ENCODE measurements around the gene ARHGEF26. TPM values are rescaled to one million over a fixed set of nuclear protein-coding genes. Genes with fewer than 3 reads are reported as not detected.

The ARHGEF26 gene
- polyA plus RNA-seq, 3 donors, result 0.05 TPM; not detected in 2

GRCh38 chr3:154184582-154184981 is 63.4 kb downstream of the ARHGEF26 start:
- Histone ChIP-seq H2AFZ (ENCODE audit: insufficient read depth, low read depth, low read length, poor library complexity, severe bottlenecking) (no peak overlapping the region), H3K4me3 (replicated peaks in 1 of 3; ENCODE audit: low read depth in 2 of 3, low read length in 3 of 3) (no peak overlapping the region), H3K36me3 (replicated peaks in 1 of 2; ENCODE audit: control insufficient read depth in 1 of 2, insufficient read depth in 2 of 2, low read length in 2 of 2) (no peaks in the 10 kb centered on the region), H3K79me2 (ENCODE audit: insufficient read depth, low read length) (no peaks in the 10 kb centered on the region), H3K4me2 (replicated peaks; ENCODE audit: extremely low read depth, low read length, poor library complexity, severe bottlenecking) (no peak overlapping the region), H3K9ac (ENCODE audit: insufficient read depth, low read length, poor library complexity, severe bottlenecking) (no peak overlapping the region), H4K20me1 (ENCODE audit: insufficient read depth, low read length) (no peaks in the 10 kb centered on the region), H3K4me1 (ENCODE audit: control insufficient read depth in 1 of 2, insufficient read depth in 2 of 2, low read length in 2 of 2) (peaks cover 10 to 11% of the 10 kb centered on the region in 2 donors), H3K9me3 (replicated peaks in 1 of 2; ENCODE audit: control insufficient read depth in 1 of 2, insufficient read depth in 1 of 2, low read length in 2 of 2) (no peaks in the 10 kb centered on the region), H3K27me3 (ENCODE audit: control insufficient read depth in 2 of 2, insufficient read depth in 2 of 2, low read length in 2 of 2) (no peaks in the 10 kb centered on the region), H3K27ac (ENCODE audit: low read depth in 1 of 2, low read length in 2 of 2) (no peak overlapping the region)
- H3K36me3 Mint-ChIP-seq, result no peaks in the 10 kb centered on the region
- H3K27me3 Mint-ChIP-seq (ENCODE audit: low read depth in 3 of 3), result peaks cover 0 to 6% (median 2%) of the 10 kb centered on the region in 3 donors
- 97% methylated on average over 4 of the region's 4 CpGs for WGBS (ENCODE audit: insufficient coverage)
- peak overlapping the region in 1 of 7 donors; percentile 41 for H3K27ac Mint-ChIP-seq
- H3K9me3 Mint-ChIP-seq, result peaks cover 0 to 3% (median 1%) of the 10 kb centered on the region in 7 donors
- DNase-seq, result no peak
- H3K4me1 Mint-ChIP-seq, result peaks cover 12% of the 10 kb centered on the region
- no peak overlapping the region for H3K4me3 Mint-ChIP-seq
- no peak for TF ChIP-seq CTCF (IDR thresholded peaks at IDR 0.05)
- intact Hi-C loops (cut with micrococcal nuclease), result no loop called here

- no peak for TF ChIP-seq CTCF (IDR thresholded peaks at IDR 0.05)
- WGBS (ENCODE audit: insufficient coverage), result 100% methylated on average over 1 of the region's 3 CpGs
- H3K79me2 ChIP-seq (ENCODE audit: insufficient read depth, low read length), result no peaks in the 10 kb centered on the region
- H3K27me3 ChIP-seq (ENCODE audit: control insufficient read depth in 2 of 2, insufficient read depth in 2 of 2, low read length in 2 of 2), result no peaks in the 10 kb centered on the region
- no peak overlapping the region for H2AFZ ChIP-seq (ENCODE audit: insufficient read depth, low read depth, low read length, poor library complexity, severe bottlenecking)
- H3K9me3 Mint-ChIP-seq, result peaks cover 0 to 3% (median 0%) of the 10 kb centered on the region in 7 donors
- no peaks in the 10 kb centered on the region for H4K20me1 ChIP-seq (ENCODE audit: insufficient read depth, low read length)
- no peak overlapping the region for H3K27ac ChIP-seq (ENCODE audit: low read depth in 1 of 2, low read length in 2 of 2)
- H3K27me3 Mint-ChIP-seq (ENCODE audit: low read depth in 3 of 3), result peaks cover 0 to 7% (median 6%) of the 10 kb centered on the region in 3 donors
- no peak overlapping the region for H3K4me3 ChIP-seq (replicated peaks in 1 of 3; ENCODE audit: low read depth in 2 of 3, low read length in 3 of 3)
- no peaks in the 10 kb centered on the region for H3K36me3 ChIP-seq (replicated peaks in 1 of 2; ENCODE audit: control insufficient read depth in 1 of 2, insufficient read depth in 2 of 2, low read length in 2 of 2)
- no peak overlapping the region for H3K9ac ChIP-seq (ENCODE audit: insufficient read depth, low read length, poor library complexity, severe bottlenecking)
- H3K36me3 Mint-ChIP-seq, result no peaks in the 10 kb centered on the region
- no peak overlapping the region for H3K4me3 Mint-ChIP-seq
- H3K4me1 ChIP-seq (ENCODE audit: control insufficient read depth in 1 of 2, insufficient read depth in 2 of 2, low read length in 2 of 2), result peaks cover 10 to 11% of the 10 kb centered on the region in 2 donors
- H3K27ac Mint-ChIP-seq, result peak overlapping the region in 1 of 7 donors; percentile 13
- no peaks in the 10 kb centered on the region for H3K9me3 ChIP-seq (replicated peaks in 1 of 2; ENCODE audit: control insufficient read depth in 1 of 2, insufficient read depth in 1 of 2, low read length in 2 of 2)
- DNase-seq, result no peak
- H3K4me2 ChIP-seq (replicated peaks; ENCODE audit: extremely low read depth, low read length, poor library complexity, severe bottlenecking), result no peak overlapping the region
- intact Hi-C loops (cut with micrococcal nuclease), result no loop called here
- H3K4me1 Mint-ChIP-seq, result peaks cover 11% of the 10 kb centered on the region
Measured at GRCh38 chr3:154188437-154188836, 67.2 kb downstream of the ARHGEF26 start.
